Muscle of leg (tissue), 11 donors: ENCODE data around the gene COL18A1. TPM values are rescaled to one million over a fixed set of nuclear protein-coding genes. Genes with fewer than 3 reads are reported as not detected.

Experiments used
- DNase-seq: peaks from one replicate; pipeline ENCODE4 v3.0.0; 2013
- H3K27ac ChIP-seq: one replicate; pipeline ENCODE4 v1.5.1; 2013; ENCODE audit warnings: mild to moderate bottlenecking, low read length, control low read depth
- H3K27me3 ChIP-seq: one replicate; pipeline ENCODE4 v1.6.1; 2013; ENCODE audit warnings: low read length; ENCODE audit not compliant: control insufficient read depth, insufficient read depth
- H3K36me3 ChIP-seq: one replicate; pipeline ENCODE4 v1.6.1; 2013; ENCODE audit warnings: low read length; ENCODE audit not compliant: control insufficient read depth, insufficient read depth
- H3K4me1 ChIP-seq: one replicate; pipeline ENCODE4 v1.6.1; 2013; ENCODE audit warnings: low read length; ENCODE audit not compliant: control insufficient read depth, insufficient read depth
- H3K4me3 ChIP-seq: one replicate; pipeline ENCODE4 v1.5.1; 2013; ENCODE audit warnings: low read length, control low read depth
- H3K9me3 ChIP-seq: replicated peaks from 2 replicates; pipeline ENCODE4 v1.6.1; 2013; ENCODE audit warnings: low read depth, low read length; ENCODE audit not compliant: control insufficient read depth
- WGBS: methylation state at CpG from one replicate; pipeline ENCODE4 v1.1.5; 2013; ENCODE audit warnings: missing lambda C conversion rate; ENCODE audit not compliant: insufficient coverage; 5-methylcytosine and 5-hydroxymethylcytosine counted together
- polyA plus RNA-seq, 8 donors: library from polyadenylated mRNA; unstranded; fragments of 120-200 nt; gene quantifications; one replicate each; pipeline versions ENCODE4 v1.2.1 to v1.2.3, GENCODE V29; 2013; ENCODE audit warnings: inconsistent platforms in 1 of 8, low replicate concordance in 1 of 8; ENCODE audit not compliant: insufficient read length in 8 of 8, insufficient read depth in 1 of 8
- total RNA-seq: library from RNA; stranded (reverse); fragments of 120-200 nt; gene quantifications from one replicate; pipeline ENCODE4 v1.2.4, GENCODE V29; 2013

COL18A1 gene
- total and polyA plus RNA-seq, 9 donors, result 58.4 to 141 (median 95.6) TPM

DNA sequence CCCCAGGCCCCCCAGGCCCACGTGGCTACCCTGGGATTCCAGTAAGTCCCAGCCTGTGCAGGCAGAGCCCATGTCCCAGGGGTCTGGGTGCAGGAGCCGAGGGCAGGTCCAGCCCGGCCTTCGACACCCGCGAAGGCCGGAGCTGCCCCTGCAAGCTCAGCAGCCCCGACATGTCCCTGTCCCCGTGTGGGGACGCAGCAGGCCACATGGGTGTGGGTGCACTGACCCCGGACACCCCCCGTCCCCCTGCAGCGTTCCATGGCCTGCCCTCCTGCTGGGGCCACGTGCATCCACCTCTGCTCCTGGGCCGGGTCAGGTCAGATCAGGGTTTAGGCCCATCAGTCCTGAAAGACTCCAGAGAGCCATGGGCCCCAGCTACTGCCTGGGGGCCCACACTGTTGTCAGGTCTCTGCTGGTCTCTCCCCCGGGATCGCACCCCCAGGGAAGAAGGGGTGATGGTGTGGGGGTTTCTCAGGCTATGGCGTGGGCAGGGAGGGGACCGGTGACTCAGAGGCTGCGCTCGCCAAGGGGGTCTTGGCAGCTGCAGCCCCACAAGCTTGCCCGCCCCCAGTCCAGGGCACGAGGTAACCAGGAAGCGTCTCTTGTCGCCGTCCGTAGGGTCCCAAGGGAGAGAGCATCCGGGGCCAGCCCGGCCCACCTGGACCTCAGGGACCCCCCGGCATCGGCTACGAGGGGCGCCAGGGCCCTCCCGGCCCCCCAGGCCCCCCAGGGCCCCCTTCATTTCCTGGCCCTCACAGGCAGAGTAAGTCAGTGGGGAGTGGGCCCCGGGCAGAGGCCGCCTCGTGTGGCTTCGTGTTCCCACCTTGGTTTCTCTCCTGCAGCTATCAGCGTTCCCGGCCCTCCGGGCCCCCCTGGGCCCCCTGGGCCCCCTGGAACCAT lies 99.8 kb downstream of the COL18A1 start:
- H3K27ac ChIP-seq, result no peak overlapping the region
- no peaks in the 10 kb centered on the region for H3K36me3 ChIP-seq
- no peaks in the 10 kb centered on the region for H3K9me3 ChIP-seq
- H3K4me3 ChIP-seq, result no peak overlapping the region
- no peaks in the 10 kb centered on the region for H3K27me3 ChIP-seq
- DNase-seq, result no peak
- WGBS, result 76% methylated on average over 41 of the region's 41 CpGs
- no peaks in the 10 kb centered on the region for H3K4me1 ChIP-seq

DNA sequence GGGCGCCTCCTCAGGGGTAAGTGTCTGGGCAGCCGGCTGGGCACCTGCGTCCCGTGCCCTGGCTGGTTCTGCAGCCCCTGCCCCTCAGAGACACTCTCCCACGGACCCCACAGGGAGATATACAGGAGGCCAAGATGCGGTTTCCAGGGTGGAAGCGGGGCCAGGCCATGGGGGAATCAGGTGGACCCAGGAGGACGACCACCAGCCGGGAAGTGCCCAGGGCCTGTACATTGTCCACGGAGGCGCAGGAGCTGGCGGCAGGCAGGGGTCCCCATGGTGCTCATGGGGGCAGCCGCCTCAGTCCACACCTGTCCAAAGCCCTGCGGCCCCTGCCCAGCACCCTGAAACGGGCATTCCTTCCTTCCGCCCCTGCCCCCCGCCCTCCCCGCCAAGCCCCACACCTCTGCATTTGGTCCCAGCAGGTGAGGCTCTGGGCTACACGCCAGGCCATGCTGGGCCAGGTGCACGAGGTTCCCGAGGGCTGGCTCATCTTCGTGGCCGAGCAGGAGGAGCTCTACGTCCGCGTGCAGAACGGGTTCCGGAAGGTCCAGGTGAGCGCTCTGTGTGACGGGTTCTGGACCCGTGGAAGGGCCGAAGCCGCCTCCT lies 100.6 kb downstream of the COL18A1 start:
- DNase-seq, result no peak
- Histone ChIP-seq H3K9me3 (no peaks in the 10 kb centered on the region), H3K4me3 (no peak overlapping the region), H3K4me1 (no peaks in the 10 kb centered on the region), H3K36me3 (no peaks in the 10 kb centered on the region), H3K27me3 (no peaks in the 10 kb centered on the region), H3K27ac (no peak overlapping the region)
- 80% methylated on average over 33 of the region's 33 CpGs for WGBS

DNA sequence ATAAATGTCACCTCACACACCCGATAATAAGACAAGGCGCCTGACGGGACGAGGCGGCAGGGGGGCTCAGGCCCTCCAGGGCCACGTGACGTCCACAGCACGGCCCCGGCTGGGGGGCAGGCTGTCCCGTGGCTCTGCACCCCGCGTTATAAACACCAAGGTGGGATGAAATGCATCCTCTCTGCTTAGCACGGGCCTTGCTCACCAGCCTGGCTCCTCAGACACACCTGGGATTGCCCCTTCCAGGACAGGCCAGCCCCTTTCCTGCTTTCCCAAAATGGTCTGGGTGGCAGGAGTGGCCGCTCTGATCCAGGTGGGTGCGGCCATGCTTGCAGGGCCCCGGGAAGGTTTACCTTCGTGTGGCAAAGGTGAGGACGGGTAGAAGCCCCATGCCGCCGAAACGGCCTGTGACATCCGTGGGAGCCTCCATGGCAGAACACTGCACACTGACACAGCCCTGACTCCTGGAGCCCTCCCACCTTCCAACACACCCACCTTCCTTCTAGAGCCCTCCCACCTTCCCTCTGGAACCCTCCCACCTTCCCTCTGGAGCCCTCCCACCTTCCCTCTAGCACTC lies 101.4 kb downstream of the COL18A1 start:
- H3K9me3 ChIP-seq, result no peaks in the 10 kb centered on the region
- 73% methylated on average over 22 of the region's 22 CpGs for WGBS
- H3K27ac ChIP-seq, result no peak overlapping the region
- H3K27me3 ChIP-seq, result no peaks in the 10 kb centered on the region
- DNase-seq, result no peak
- peaks cover under 1% of the 10 kb centered on the region for H3K36me3 ChIP-seq
- H3K4me1 ChIP-seq, result no peaks in the 10 kb centered on the region
- no peak overlapping the region for H3K4me3 ChIP-seq

DNA sequence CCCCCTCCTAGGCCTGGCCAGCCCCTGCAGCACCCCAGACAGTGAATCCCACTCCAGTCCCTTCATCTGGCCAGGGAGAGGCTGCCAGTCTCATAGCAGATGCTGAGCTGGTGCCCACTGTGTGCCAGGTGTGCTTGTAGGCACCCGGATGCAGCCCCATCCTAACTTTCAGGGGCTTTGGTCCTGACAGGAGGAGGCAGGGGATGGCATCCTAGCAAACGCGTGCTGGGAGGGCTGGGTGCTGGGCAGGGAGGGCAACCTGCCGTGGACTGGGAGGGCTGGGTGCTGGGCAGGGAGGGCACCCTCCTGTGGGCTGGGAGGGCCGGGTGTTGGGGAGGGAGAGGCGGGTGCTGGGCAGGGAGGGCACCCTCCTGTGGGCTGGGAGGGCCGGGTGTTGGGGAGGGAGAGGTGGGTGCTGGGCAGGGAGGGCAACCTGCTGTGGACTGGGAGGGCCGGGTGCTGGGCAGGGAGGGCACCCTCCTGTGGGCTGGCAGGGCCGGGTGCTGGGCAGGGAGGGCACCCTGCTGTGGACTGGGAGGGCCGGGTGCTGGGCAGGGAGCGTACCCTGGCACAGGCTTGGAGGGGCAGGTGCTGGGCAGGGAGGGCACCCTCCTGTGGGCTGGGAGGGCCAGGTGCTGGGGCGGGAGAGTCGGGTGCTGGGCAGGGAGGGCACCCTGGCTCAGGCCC lies 102.0 kb downstream of the COL18A1 start:
- WGBS, result 83% methylated on average over 12 of the region's 13 CpGs
- Histone ChIP-seq H3K9me3 (no peaks in the 10 kb centered on the region), H3K27me3 (no peaks in the 10 kb centered on the region), H3K36me3 (peaks cover 7% of the 10 kb centered on the region), H3K27ac (no peak overlapping the region), H3K4me1 (no peaks in the 10 kb centered on the region), H3K4me3 (no peak overlapping the region)
- no peak for DNase-seq

DNA sequence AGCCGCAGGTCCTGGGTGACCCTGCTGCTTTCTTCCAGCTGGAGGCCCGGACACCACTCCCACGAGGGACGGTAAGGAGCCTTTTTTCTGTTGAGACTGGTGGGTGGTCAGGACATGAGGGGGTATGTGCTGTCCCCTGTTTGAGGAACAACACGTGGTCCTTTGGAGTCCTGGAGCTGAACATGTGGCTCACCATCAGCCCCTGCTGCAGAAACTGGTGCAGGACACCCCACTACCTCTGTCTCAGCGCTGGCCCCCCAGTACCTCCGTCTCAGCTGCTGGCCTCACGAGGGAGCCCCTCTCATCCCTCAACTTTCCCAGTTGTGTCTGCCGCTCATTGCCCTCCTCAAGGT lies 102.5 kb downstream of the COL18A1 start:
- DNase-seq, result no peak
- Histone ChIP-seq H3K36me3 (peaks cover 12% of the 10 kb centered on the region), H3K4me1 (no peaks in the 10 kb centered on the region), H3K4me3 (no peak overlapping the region), H3K27me3 (no peaks in the 10 kb centered on the region), H3K9me3 (no peaks in the 10 kb centered on the region), H3K27ac (no peak overlapping the region)
- WGBS, result 89% methylated on average over 9 of the region's 9 CpGs

DNA sequence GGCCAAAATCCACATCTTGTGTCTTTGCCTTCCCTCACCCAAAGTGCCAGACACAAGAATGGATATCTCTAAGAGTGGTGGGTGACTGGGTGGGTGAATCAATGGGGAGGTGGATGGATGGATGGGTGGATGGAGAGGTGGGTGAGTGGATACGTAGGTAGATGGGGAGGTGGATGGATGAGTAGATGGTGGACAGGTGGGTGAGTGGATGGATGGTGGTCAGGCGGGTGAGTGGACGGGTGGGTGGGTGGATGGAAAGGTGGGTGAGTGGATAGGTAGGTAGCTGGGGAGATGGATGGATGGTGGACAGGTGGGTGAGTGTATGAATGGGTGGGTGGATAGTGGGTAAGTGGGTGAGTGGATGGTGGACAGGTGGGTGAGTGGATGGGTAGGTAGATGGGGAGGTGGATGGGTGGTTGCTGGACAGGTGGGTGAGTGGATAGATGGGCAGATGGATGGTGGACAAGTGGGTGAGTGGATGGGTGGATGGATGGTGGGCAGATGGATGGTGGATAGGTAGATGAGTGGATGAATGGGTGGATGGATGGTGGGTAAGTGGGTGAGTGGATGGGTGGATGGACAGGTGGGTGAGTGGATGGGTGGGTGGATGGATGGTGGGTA lies 103.0 kb downstream of the COL18A1 start:
- no peaks in the 10 kb centered on the region for H3K9me3 ChIP-seq
- DNase-seq, result no peak
- no peaks in the 10 kb centered on the region for H3K27me3 ChIP-seq
- no peaks in the 10 kb centered on the region for H3K4me1 ChIP-seq
- no peak overlapping the region for H3K27ac ChIP-seq
- WGBS, result 92% methylated on average over 3 of the region's 3 CpGs
- peaks cover 17% of the 10 kb centered on the region for H3K36me3 ChIP-seq
- no peak overlapping the region for H3K4me3 ChIP-seq

DNA sequence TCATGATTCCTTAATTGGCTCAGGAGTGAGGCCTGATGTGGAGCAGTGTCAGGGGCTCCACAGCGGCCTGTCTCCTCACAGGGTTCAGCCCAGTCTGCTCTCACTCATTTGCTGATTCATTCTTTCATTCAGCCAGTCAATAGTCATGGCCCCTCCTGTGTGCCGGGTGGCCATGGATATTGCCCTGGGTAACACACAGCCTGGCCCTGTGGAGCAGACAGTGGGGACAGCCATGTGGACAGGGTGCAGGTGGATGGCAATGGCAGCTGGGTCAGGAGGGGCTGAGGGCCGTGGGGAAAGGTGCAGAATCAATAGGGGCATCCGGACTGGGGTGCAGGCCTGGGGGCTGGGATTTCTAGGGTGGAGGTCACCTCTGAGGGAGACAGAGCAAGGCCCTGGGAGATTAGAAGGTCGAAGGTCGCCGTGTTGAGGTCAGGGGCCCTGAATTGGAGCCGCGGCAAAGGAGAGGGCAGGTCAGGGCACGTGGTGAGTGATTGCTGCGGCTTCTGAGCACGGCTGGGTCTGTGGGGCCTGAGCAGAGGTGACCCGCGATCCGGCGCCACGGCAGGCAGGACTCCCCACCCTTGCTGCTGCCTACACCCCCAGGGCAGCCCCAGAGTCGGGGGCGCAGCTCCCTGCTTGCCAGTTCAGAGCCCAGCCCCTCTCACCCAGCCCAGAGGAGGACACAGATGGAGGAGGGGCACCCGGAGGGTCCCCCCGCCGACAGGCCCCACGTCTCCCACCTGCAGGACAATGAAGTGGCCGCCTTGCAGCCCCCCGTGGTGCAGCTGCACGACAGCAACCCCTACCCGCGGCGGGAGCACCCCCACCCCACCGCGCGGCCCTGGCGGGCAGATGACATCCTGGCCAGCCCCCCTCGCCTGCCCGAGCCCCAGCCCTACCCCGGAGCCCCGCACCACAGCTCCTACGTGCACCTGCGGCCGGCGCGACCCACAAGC lies 103.9 kb downstream of the COL18A1 start:
- no peaks in the 10 kb centered on the region for H3K27me3 ChIP-seq
- no peak for DNase-seq
- H3K36me3 ChIP-seq, result peaks cover 23% of the 10 kb centered on the region
- WGBS, result 65% methylated on average over 31 of the region's 42 CpGs
- H3K9me3 ChIP-seq, result no peaks in the 10 kb centered on the region
- H3K27ac ChIP-seq, result no peak overlapping the region
- no peaks in the 10 kb centered on the region for H3K4me1 ChIP-seq
- no peak overlapping the region for H3K4me3 ChIP-seq

DNA sequence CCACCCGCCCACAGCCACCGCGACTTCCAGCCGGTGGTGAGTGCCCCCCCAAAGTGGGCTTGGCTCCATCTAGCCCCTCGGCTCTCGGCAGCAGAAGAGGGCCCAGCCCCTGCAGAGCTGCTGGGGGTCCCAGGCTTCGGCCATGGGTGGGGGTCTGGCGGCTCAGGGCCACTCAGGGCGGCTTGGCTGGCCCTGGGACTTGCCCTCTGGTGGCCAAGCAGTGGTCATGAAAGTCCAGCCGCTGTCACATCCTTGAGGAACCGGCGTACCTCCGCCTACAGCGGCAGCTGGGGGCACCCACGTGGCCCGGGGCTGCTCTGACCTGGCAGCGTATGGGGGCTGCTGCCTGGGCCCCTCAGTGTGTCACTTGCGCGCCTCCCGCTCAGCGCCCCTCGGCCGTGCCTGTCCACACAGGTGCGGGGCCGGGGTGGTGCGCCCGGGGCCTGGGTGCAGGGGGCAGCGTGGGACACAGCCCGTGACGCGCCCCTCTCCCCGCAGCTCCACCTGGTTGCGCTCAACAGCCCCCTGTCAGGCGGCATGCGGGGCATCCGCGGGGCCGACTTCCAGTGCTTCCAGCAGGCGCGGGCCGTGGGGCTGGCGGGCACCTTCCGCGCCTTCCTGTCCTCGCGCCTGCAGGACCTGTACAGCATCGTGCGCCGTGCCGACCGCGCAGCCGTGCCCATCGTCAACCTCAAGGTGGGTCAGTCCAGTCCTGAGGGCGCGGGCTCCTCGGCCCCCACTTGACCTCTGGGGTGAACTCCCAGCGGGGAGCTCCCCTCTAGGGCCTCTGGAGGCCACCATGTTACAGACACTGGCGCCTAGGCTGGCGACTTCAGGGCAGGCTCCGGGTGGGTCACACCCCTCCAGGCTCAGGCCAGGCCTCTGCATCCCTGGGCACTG lies 104.9 kb downstream of the COL18A1 start:
- Histone ChIP-seq H3K9me3 (no peaks in the 10 kb centered on the region), H3K4me1 (no peaks in the 10 kb centered on the region), H3K27me3 (no peaks in the 10 kb centered on the region), H3K27ac (no peak overlapping the region), H3K36me3 (peaks cover 33% of the 10 kb centered on the region), H3K4me3 (no peak overlapping the region)
- DNase-seq, result no peak
- WGBS, result 90% methylated on average over 61 of the region's 61 CpGs
